Measurements from ENCODE around the gene KREMEN1. TPM values are rescaled to one million over a fixed set of nuclear protein-coding genes. Genes with fewer than 3 reads are reported as not detected.
A peak's percentile ranks its signal among the peaks of the same experiment; 100 is the strongest.

The KREMEN1 gene
- total RNA-seq, 1 donor from 2014 or later, result 72.9 TPM

- peak; percentile 64 for ATAC-seq
These were observed 23.1 kb upstream of the KREMEN1 start for GRCh38 chr22:29049655-29050263.

- no peak for ATAC-seq
These were observed 22.4 kb upstream of the KREMEN1 start for GRCh38 chr22:29050457-29050856.

- no peak for ATAC-seq
These were observed 19.7 kb upstream of the KREMEN1 start for GRCh38 chr22:29053048-29053702.

- ATAC-seq, result no peak
These were observed 18.5 kb upstream of the KREMEN1 start for GRCh38 chr22:29054251-29054767.

- no peak for ATAC-seq
These were observed 17.5 kb upstream of the KREMEN1 start for GRCh38 chr22:29055192-29055830.

- no peak for ATAC-seq
These were observed 16.4 kb upstream of the KREMEN1 start for GRCh38 chr22:29056472-29056871.

- no peak for ATAC-seq
These were observed 12.5 kb upstream of the KREMEN1 start for GRCh38 chr22:29060251-29060869.

GRCh38 chr22:29060931-29061330 lies 11.9 kb upstream of the KREMEN1 start:
- no peak for ATAC-seq

- no peak for ATAC-seq
These were observed 11.1 kb upstream of the KREMEN1 start, which contains the start of gene C22orf31 for GRCh38 chr22:29061773-29062172. Gene C22orf31 (minus strand): TSS chr22:29061831. CDS start chr22:29061792, 39 bp downstream.

- ATAC-seq, result no peak
These were observed 10.5 kb upstream of the KREMEN1 start for GRCh38 chr22:29062286-29062821.

- ATAC-seq, result no peak
These were observed 7.2 kb upstream of the KREMEN1 start for GRCh38 chr22:29065468-29066190.

GRCh38 chr22:29069463-29069862 lies 3.4 kb upstream of the KREMEN1 start:
- no peak for ATAC-seq

- no peak for ATAC-seq
These were observed 2.3 kb upstream of the KREMEN1 start for GRCh38 chr22:29070490-29070889.

- peak; percentile 76 for ATAC-seq
These were observed 1.4 kb upstream of the KREMEN1 start for GRCh38 chr22:29071261-29072045.

- ATAC-seq, result peak; percentile 91
These were observed 449 bp upstream of the KREMEN1 start for GRCh38 chr22:29072193-29072978.

- ATAC-seq, result peak; percentile 45
These were observed 912 bp downstream of the KREMEN1 start for GRCh38 chr22:29073618-29074275.

- peak; percentile 0 for ATAC-seq
These were observed 1.5 kb downstream of the KREMEN1 start for GRCh38 chr22:29074276-29074772.

- ATAC-seq, result no peak
These were observed 5.4 kb downstream of the KREMEN1 start for GRCh38 chr22:29078036-29078868.

GRCh38 chr22:29078869-29079207 lies 6.0 kb downstream of the KREMEN1 start:
- ATAC-seq, result no peak
